LHCN-M2 (cell line): ENCODE results near the gene NPIPB2. TPM values are rescaled to one million over a fixed set of nuclear protein-coding genes. Genes with fewer than 3 reads are reported as not detected.
"Not testable (repeated sequence)": the region's sequence is repeated elsewhere in the genome, so short reads cannot be mapped to it uniquely, and the experiment has no call there.

Experiments
- DNase-seq: peaks from one replicate; pipeline ENCODE4 v3.0.0-alpha.2; 2012; ENCODE audit warnings: low read depth
- total RNA-seq: library from RNA; depleted of rRNA; stranded (reverse); fragments of >200 nt; gene quantifications from 2 replicates; pipeline ENCODE4 v1.2.3, GENCODE V29; 2014

NPIPB2 gene
- total RNA-seq, 1 experiment from 2014 or later, result 1.7 TPM

DNA sequence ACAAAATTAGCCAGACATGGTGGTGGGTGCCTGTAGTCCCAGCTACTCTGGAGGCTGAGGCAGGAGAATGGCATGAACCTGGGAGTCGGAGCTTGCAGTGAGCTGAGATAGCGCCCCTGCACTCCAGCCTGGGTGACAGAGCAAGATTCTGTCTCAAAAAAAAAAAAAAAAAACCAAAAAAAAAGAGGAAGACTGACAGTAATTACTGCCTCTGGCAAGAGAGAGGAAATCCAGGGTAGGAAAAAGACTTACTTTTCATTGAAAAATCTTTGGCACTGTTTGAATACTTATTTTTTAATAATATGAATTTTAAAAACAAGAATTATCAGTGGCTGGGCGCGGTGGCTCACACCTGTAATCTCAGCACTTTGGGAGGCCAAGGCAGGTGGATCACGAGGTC is 20.6 kb upstream of the NPIPB2 start:
- not testable (repeated sequence) for DNase-seq

DNA sequence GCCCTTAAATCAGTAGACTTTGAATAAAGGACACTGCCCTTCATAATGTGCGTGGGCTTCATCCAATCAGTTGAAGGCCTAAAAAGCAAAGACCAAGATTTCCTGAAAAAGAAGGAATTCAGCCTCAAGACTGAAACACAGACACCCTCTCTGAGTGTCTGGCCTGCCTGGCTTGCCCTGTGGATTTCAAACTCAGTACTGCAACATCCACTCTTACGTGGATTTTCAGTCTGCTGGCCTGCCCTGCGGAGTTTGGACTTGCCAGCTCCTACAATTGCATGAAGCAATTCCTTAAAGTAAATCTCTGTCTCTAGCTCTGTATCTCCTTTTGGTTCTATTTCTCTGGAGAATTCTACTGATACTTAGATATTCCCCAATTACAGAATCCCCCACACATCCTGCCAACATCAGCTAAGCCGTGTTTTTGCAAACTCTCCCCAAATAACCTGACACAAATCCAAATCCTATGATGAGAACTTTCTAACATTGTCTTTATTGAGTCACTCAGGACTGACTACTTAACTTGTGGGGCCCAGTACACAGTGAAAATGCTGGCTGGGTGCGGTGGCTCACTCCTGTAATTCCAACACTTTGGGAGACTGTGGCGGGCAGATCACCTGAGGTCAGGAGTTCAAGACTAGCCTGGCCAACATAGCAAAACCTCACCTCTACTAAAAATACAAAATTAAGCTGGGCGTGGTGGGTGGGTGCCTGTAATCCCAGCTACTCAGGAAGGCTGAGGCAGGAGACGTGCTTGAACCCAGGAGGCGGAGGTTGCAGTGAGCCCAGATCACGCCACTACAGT is 15.9 kb upstream of the NPIPB2 start:
- DNase-seq, result no peak

DNA sequence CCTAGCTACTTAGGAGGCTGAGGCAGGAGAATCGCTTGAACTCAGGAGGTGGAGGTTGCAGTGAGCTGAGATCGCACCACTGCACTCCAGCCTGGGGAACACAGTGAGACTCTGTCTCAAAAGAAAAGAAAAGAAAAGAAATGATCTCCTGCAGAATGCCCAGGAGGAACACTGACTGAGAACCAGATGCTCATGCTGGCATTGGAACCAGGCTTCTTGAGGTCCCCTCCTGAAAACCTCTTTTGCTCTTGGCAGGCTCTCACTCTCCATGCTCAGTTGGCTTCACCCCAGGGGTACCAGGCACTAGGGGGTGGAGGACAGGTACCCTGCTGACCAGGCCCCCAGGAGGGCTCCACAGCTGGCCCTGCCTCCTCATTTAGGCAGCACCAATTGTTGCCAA is 14.7 kb upstream of the NPIPB2 start:
- no peak for DNase-seq

DNA sequence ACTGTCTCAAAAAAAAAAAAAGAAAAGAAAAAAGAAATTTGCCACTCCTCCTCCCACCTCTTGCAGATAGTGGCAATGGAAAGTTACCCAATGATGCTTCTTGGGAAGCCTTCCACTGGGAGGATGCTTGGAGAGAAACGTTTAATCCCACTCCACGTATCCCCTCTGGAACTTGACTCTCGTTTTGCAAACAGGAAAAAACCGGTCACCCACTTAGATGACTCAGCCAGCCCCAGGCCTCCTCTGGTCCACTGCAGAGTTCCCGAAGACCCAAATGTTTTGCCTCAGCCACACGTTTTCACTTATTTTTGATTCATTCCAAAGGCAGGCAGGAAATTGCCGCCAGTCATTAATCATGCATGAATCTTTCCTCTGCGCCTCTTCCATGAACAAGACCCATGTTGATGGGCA is 13.9 kb upstream of the NPIPB2 start:
- DNase-seq, result peak; percentile 43

DNA sequence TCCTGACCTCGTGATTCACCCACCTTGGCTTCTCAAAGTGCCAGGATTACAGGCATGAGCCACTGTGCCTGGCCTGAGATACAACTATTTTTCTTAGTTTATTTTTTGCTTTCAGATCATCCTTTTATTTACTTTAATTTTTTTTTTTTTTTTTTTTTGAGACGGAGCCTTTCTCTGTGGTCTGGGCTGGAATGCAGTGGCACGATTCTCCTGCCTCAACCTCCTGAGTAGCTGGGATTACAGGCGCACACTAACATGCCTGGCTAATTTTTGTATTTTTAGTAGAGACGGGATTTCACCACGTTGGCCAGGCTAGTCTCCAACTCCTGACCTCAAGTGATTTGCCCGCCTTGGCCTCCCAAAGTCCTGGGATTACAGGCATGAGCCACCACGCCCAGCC is 11.7 kb upstream of the NPIPB2 start:
- DNase-seq, result not testable (repeated sequence)

DNA sequence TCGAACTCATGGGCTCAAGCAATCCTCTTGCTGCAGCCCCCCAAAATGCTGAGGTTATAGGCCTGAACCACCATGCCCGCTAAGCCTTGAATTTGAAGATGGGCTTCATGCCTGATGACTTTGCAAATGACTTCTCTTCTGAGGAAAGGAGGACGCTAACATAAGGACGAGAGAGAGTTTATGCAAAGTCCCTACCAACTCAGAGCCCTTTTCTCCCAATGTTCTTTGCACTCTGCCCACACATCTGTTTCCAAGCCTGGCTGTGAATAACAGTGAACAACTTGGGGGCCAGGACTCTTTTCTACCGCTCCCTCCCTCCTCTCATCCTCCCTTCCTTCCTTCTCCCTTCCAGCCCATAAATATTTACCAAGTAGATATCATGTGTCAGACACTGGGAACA is 8.5 kb upstream of the NPIPB2 start:
- no peak for DNase-seq

DNA sequence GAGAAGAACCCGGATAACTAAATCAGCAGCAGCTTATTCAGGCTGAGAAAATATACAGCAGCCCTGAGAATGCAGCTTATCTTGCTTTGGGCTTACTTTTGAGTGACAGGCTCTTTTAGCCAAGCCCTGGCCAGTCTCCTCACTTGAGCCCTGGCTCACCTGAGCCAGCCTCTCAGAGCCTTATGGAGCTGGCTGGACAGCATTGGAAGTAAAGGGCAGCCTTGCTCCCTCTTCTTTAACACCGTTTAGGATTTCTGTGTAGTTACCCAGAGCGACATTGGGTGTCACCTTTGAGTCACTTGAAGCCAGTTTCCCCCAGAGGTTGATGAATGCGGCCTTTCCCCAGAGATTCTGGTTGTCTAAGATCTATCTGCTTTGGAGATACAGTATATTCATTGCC is 7.7 kb upstream of the NPIPB2 start:
- DNase-seq, result peak; percentile 41

DNA sequence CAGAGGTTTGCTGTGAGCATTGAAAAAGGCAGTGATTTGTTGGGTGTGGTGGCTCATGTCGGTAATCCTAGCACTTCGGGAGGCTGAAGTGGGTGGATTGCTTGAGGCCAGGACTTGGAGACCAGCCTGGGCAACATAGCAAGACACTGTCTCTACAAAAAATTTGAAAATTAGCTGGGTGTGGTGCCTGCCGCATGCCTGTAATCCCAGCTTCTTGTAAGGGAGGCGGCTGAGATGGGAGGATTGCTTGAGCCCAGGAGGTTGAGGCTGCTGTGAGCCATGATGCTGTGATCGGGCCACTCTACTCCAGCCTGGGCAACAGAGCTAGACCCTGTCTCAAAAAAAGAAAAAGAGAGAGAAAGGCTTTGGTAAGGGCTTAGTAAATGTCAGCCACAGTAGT is 7.0 kb upstream of the NPIPB2 start:
- no peak for DNase-seq

DNA sequence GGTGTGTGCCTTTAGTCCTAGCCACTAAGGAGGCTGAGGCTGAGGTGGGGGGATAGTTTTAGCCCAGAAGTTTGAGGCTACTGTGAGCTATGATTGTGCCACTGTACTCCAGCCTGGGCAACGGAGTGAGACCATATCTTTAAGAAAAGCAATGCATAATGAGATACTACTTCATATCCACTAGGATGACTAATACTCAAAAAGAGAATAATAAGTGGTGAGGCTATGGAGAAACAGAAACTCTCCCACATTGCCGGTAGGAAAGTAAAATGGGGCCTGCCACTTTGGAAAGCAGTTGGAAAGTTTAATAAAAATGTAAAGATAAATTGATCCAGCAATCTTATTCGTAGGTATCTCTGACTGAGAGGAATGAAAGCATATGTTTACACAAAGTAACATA is 4.6 kb upstream of the NPIPB2 start:
- DNase-seq, result no peak

DNA sequence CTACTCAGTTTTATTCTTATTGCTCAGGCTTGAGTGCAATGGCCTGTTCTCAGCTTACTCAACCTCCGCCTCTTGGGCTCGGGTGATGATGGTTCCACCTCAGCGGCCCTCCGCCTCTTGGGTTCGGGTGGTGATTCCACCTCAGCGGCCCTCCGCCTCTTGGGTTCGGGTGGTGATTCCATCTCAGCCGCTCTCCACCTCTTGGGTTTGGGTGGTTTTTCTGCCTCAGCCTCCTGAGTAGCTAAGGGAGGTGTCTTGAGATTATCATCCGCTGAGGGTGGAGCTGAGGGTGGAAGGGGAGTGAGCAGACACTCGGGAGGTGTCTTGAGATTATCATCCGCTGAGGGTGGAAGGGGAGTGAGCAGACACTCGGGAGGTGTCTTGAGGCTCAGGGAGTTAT is 14.5 kb downstream of the NPIPB2 start:
- DNase-seq, result not testable (repeated sequence)

DNA sequence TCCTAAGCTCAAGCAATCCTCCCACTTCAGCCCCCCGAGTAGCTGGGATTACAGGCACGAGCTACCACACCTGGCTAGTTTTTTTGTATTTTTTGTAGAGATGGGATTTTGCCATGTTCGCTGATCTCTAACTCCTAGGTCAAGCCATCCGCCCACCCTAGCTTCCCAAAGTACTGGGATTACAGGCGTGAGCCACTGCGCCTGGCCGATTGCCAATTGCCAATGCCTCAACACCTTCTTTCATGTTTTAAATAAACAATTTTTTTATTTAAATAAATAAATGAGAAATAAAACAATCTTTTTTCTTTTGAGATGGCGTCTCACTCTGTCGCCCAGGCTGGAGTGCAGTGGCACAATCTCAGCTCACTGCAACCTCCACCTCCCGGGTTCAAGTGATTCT is 17.8 kb downstream of the NPIPB2 start:
- not testable (repeated sequence) for DNase-seq

DNA sequence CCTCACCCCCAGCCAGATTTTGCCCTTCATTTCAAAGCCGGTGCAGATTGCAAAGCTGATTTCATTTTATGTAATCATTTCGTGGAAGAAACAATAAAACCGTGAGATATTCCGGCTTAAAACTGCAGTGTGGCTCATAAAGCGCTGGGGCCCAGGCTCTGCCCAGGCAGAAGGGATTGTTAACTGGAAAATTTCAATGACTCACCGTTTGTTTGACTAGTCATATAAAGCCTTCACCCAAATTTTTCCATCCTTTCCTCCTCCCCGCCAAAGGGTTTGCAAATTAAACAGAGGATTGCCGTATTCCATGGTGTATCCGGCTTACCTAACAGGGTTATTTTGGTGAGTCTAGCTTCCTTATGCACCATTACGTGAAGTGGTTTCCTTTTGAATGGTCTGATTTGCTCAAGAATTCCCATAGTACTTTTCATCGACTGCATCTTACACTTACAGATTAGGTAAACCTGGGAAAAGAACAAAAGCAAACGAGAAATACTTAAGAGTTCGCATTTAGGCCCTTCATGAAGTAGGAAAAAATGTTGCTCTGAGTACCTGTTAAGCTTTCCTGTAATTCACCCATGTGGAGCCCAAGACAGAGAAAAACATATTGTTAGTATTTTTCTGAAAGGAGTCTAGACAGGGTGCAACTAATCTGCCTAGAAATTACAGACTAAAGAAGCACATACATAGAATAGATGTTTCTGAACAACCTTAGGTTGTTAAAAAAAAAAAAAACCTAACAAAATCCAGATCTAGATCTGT is 25.1 kb downstream of the NPIPB2 start:
- peak; percentile 18 for DNase-seq

DNA sequence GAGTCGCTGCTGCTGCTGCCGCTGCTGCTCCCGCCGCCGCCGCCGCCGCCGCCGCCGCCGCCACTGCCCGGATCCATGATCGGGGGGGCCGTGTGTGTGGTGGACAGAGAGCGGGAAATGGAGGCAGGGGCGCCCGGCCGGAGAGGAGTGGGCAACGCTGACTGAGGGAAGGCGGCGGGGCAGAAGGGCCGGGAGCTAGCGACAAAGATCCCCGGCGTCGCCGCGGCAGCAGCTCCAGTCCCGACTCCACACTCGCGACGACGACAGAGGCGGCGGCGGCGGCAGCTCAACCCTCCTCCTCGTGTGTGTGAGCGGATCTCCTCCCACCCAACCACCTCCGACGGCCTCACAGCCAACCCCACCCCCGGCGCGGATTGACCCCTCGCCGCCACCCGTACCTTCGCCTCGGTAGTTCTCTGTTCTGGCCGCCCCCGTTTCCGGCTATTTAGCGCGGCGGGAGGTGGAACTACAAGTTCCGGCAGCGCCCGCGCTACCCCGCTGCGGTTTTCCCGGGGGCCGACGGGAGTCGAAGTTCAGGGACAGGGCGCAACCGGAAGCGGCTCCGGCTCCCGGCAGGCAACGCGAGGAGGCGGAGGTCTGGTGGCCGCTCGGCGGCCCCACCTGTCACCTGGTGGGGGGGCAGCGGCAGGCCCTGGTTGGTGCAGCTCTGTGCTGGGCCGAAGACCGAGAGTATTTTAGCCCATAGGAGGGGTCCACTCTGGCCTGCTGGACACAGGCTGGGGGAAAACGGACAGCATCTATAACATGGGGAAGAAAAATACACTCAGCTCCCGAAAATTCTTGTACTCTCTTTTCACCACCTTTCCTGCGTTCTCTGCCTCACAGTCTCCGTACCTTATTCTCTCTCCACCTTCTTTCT is 26.0 kb downstream of the NPIPB2 start, which contains the start of gene GSPT1:
Gene GSPT1, minus strand, starts transcription at position 313 of the 880 bp plus-strand sequence. Its CDS starts 236 bp downstream, at position 77.
- peak; percentile 98 for DNase-seq

DNA sequence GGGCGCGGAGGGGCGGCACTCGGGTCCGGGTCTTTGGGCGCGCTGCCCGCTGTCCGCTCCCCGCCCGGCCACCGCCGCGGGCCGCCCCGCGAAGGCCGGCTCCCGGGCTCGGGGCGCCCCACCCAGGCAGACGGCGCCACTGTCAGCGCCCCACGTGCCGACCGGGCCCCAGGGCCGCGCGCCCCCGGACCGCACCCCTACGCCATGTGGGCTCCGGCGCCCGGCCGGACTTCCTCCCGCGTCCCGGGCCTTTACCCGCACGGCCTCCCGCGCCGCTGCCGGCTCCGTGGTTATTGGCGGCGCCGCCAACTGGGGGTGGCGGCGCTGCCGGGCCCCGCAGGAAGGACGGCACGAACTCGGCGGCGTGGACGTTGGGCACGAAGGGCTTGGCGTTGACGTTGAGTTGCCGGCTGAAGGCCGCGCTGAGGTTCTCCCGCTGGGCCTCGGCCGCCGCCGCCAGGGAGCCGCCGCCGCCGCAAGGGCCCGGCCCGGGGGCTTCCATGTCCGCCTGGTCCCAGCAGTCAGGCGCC is 26.7 kb downstream of the NPIPB2 start:
- peak; percentile 26 for DNase-seq

DNA sequence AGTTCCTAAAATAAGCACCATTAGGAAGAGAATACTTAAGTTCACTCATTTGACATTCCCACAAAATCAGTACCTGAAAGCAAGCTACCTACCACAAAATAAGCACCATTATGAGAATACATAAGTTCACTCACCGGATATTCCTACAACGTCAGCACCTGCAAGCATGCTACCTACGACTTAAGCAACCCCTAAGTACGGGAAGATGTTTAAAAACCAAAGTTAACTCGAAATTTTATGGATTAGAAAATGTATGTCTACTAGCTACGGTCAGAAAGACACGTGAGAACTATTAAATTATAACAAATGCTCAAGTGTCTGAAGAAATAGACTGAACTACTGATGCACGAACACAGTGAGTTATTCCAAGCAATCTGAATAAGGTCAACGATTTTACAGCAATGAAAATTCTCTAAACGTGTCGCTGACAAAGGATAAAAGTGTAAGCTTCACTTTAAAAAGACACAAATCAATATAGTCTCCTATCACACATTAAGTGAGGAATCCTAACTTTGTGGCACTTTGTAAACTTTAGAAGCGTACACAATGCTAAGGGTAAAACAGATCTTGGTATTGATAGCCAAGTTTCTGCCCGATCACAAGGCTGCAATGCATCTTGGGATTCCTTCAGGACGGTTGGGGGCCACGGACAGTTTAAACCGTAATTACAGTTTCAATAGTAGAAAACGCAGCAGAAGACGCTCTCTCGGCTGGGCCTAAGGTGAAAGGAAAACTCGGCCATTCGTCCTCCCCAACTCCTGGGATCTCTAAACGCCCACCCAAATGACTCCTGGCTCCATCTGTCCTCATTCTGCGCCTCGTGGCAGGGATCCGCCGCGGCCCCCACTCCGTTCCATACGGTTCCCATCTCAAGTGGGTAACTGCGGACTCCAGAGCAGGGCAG is 27.4 kb downstream of the NPIPB2 start:
- peak; percentile 37 for DNase-seq

DNA sequence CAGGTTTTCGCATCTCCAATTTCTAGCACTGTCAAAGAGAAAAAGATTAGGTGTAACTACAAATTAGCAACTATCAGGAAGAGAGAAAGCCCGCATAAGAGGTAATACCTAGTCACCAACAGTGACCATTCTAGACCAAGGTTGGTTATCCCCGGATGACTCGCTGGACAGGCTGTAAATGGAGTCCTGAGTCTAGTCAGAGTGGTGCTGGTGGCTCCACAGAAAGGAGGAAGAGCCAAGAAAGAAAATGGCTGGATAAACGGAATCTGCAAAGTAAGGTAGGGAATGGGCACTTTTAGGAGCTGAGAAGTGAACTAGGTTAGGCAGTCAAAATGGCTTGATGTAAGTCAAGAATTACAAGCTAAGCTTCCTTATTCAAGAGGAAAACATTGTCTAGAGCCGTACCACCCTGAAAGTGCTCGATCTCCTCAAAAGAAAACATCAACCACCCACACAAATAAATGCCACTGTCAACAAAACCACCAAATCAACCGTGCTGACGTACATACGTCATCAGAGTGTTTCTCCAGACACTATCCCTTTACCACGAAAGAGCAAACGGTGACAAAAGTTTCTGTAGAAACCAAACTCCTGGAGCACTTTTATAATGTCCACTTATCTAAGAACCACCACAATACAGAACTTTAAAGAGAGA is 28.3 kb downstream of the NPIPB2 start:
- DNase-seq, result peak; percentile 45

DNA sequence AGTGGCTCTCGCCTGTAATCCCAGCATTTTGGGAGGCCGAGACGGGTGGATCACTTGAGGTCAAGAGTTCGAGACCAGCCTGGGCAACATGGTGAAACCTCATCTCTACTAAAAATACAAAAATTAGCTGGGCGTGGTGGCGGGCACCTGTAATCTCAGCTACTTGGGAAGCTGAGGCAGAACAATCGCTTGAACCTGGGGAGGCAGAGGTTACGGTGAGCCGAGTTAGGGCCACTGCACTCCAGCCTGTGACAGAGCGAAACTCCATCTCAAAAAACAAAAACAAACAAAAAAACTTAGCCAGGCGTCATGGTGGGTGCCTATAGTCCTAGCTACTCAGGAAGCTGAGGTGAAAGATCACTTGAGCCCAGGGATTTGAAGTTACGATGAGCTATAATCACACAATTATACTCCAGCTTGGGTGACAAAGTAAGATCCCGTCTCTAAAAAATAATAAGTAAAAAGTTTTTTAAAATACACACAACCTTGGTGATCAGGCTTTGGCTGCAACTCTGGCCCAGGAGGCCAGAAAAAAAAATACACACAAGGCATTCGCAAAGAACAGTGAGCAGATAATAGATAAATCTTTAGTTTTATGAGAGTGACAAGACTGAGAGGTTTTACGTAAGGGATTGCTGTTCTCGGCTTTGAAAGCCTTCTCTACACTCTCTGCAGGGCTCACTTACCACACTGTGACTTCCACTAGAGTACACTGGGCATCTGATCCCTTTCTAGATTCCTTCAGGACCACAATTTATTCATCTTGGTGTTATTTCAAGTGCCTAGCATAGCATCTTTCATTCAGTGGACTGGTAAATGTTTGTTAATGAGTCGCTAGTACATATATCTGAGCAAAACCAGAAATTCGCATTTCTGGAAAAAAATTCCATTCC is 31.9 kb downstream of the NPIPB2 start:
- peak; percentile 37 for DNase-seq

DNA sequence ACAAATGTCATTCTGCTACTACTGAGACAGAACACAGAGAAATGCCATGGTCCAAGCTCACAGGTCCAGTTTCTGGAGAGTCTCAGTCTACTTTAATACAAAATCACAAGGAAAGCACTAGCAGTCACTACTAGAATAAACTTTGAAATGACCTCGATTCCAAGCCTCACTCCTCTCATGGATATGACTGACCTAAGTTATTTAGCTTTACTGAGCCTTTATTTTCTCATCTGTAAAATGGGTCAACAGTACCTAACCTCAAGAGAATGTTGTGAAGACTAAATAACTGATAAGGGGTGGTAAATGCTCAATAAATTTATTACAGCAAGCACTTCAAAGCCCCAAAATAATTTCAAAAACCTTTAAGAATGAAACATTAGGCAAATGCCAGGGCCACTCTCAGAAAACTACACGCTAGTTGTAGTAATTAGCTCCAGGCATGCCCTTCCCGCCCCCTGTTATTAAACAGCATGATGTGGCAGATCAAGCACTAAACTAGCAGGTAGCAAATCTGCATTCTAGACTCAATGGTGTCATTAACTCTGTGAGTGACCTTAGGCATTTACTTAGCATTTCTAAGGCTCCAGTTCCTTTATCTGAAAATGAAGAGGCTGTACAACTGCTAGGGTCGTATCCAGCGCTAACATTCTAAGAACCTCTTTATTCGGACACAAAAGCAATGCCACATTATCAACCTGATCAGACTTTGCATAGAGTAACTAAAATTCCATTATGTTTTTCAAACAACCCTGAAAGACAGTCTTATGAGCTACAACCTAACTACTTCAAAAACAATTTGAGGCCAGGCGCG is 34.5 kb downstream of the NPIPB2 start:
- DNase-seq, result no peak
